Stomach (tissue), 4 donors: ENCODE measurements around the gene SYT15.

ENCODE experiments used
- CTCF ChIP-seq, 7 experiments: fragments of 450-650 bp in 4 of 7; fragments of 200-600 bp in 3 of 7; sonication (generic) in 3 of 7; IDR thresholded peaks; one replicate each; pipeline ENCODE4 v1.5.1; 2016 to 2019; ENCODE audit warnings: antibody characterized with exemption in 7 of 7, control low read depth in 2 of 7, mild to moderate bottlenecking in 1 of 7
- POLR2A ChIP-seq, 4 donors: fragments of 450-650 bp; IDR thresholded peaks; one replicate each; pipeline ENCODE4 v1.6.1; 2016; ENCODE audit warnings: antibody characterized with exemption in 4 of 4, control low read depth in 2 of 4, mild to moderate bottlenecking in 1 of 4, moderate library complexity in 1 of 4

- TF ChIP-seq POLR2A (IDR thresholded peaks at IDR 0.05) (no peak), CTCF (IDR thresholded peaks at IDR 0.05) (no peak)
Observed at GRCh38 chr10:46559231-46559671, 19.7 kb upstream of the SYT15 start.
